LoVo (cell line): ENCODE results near the gene FGFR1OP2.
"Not testable (repeated sequence)": the region's sequence is repeated elsewhere in the genome, so short reads cannot be mapped to it uniquely, and the experiment has no call there.

Source experiments
- DNase-seq: peaks from one replicate; pipeline ENCODE4 v3.0.0-alpha.2; 2016; ENCODE audit warnings: low spot score

Gene FGFR1OP2

DNA sequence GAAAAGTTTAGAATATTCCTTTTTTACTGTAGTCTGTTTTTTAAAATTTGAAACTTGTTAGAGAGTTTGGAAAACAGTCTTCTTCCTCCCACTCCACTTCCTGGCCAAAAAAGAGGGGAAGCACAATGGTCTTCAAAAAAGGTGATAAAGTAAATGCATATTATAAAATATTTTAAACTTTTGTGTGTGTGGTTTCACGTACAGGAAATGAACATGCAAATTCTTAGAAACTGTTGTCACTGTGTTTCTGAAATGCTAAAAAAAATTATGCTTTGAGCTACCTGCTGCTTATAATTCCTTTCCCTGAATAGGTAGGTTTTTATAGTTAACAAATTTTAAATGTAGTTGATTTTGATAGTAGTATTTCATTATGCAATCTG lies 2.9 kb downstream of the FGFR1OP2 start:
- DNase-seq, result no peak

DNA sequence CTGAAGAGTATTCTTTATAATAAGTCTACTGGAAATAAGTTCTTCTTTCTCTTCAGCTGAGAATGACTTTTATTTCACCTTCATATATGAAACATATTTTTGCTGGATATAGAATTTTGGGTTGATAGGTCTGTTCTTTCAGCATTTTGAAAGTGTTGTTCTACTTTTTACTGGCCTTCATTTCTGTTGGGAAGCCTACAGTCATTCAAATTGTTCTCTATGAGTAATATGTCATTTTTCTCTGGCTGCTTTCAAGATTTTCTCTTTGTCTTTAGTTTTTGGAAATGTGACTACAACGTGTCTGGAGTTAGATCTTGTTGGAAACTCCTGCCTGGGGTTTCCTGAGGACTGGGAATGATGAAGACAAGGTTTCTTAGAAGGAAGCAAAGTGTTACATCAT lies 10.0 kb downstream of the FGFR1OP2 start:
- no peak for DNase-seq

DNA sequence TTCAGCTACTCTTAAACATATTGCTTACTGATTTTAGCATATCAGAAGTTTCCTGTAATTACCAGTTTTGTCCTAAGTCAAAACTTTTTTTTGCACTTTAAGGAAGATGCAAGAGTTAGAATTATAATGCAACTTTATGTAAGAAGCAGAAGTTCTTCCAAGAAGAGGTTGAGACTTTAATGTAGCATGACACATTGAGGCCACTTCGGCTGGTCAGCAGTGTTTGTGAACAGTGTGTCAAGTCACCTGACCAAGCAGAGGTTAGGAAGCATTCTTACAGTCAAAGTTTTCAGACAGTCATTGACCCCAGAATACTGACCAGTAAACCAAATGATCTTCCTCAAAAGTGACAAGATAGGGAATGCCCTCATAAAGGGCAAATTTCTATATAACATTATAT lies 15.2 kb downstream of the FGFR1OP2 start:
- DNase-seq, result no peak

DNA sequence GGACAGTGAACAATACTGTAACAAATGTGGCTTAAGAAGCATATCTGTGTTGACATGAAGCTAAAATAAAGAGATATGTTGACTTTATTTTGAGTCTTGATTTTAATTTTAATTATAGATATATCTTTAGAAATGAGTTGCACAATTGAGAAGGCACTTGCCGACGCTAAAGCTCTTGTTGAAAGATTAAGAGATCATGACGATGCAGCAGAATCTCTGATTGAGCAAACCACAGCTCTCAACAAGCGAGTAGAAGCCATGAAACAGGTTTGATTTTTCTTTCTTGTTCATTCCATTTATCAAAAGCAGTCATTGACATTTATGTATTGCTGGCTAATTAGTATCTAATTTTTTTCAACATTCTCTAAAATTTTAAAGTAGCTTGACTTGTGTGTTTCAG lies 15.8 kb downstream of the FGFR1OP2 start:
- no peak for DNase-seq

DNA sequence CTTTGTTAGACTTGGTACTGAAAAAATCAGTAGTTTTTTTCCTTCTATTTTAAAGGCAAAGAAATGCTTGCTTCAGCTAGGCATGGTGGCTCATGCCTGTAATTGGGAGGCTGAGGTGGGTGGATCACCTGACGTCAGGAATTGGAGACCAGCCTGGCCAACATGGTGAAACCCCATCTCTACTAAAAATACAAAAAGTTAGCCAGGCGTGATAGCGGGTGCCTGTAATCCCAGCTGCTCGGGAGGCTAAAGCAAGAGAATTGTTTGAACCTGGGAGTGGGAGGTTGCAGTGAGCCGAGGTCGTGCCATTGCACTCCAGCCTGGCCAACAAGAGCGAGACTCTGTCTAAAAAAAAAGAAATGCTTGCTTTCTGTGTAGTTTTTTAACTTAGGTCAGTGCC lies 23.1 kb downstream of the FGFR1OP2 start:
- DNase-seq, result not testable (repeated sequence)

DNA sequence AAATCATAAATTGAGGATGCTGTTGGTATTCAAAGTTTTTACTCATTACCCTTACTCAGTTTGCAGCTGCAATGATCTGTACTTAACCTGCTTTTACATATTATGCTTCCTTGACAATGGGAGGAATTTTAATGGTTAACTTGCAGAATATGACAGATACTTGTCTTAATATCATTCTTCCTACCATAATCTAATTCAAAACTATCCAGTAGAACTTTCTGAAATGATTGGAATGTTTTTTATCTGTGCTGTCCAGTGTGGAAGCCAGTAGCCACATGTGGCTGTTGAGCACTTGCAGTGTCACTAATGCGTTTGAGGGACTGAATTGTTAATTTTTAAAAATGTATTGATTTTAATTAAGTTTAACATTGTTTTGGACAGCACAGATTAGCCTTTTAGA lies 23.5 kb downstream of the FGFR1OP2 start:
- no peak for DNase-seq

DNA sequence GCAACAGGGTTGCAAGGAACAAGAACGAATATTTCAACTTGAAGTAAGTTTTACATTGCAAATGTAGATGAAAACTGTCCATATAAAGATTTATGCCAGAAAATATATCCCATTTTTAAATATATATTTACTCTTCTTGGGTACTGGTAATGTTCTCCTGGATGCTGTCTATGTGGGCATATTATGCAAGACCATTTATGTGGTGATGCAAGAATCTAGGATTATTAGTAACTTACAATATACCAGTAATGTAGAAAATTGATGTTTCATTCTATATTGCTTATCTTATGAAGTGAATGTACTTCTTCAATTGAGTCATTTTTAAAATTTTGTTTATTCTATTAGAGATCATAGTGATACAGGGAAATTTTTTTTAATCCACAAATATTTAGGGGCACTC lies 25.1 kb downstream of the FGFR1OP2 start:
- no peak for DNase-seq

DNA sequence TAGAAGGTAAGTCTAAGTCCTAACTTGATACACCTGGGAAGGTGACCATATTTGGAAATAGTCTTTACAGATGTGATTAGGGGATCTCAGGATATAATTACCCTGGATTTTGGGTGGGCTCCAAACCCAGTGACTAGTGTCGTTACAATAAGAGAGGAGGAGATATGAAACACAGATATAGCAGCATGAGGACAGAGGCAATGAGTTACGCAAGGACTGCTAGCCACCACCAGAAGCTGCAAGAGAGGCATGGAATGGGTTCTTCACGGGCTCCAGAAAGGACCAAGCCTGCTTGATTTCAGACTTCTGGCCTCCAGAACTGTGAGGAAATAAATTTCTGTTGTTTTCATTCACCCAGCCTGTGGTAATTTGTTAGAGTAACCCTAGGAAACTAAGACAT lies 28.6 kb downstream of the FGFR1OP2 start:
- DNase-seq, result no peak

DNA sequence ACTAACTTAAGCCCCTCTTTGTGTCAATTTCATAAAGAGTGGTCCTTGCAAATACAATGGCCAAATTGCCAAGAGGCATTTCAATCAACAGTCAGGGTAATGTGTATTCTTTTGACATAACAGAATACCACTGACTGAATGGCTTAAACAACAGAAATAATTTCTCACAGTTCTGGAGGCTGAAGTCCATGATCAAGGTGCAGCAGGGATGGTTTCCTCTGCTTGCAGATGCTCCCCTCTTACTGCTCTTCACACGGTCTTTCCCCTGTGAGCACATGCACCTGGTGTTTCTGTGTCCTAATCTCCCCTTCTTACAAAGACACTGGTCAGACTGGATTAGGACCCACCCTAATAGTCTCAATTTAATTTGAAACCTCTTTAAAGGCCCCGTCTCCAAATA lies 31.9 kb downstream of the FGFR1OP2 start:
- DNase-seq, result no peak

DNA sequence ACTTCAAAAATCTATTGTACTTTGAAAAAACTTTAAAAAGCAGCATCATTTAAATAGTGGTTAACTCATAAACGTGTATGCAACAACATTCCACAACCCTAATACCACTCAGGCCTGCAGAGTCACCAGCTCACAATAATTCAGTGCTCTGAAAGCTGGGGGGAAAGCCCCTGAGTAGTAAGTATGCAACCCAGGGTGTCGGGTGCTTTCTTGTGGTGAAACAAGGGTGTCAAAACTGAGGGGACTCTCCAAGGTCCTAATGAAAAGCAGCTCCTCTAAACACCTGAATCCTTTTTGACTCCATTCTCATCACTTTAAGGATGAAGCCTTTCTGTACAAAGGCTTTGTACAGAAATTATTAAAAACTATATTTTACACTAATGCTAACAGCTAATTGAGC lies 33.7 kb downstream of the FGFR1OP2 start:
- DNase-seq, result no peak

DNA sequence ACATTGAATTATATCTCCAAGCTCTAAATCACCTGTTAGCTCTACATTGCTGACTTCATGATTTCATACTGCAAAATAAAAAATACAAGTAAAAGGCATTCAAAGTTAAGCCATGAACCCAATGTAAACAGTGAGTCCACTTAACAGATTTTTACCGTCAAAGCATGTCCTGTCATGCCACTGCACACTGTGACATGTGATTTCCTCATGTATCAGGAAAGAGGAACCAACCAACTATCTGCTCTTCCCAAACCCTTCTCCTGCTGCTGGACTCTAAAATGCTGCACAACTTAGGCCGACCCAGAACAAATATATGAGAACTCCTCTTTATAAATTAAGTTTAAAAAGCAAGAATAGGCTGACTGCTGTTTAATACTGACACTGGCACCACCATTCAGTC lies 38.4 kb downstream of the FGFR1OP2 start:
- no peak for DNase-seq

DNA sequence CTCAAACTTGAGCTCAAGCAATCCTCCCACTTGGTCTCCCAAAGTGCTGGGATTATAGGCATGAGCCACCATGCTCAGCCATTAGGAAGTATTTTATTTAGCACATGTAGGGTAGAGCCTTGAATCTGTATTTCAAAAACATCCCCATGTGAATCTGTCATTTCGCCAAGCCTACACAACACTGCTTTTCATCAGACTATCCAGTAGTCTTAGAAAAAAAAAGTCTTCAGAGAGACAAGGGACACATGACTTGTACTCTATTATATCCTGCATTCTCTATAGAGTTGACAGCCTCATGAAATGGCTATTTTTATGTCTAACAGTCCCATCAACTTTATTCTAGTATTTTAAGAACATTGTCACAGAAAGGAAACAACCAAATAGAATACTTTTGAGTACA lies 40.5 kb downstream of the FGFR1OP2 start:
- DNase-seq, result no peak

DNA sequence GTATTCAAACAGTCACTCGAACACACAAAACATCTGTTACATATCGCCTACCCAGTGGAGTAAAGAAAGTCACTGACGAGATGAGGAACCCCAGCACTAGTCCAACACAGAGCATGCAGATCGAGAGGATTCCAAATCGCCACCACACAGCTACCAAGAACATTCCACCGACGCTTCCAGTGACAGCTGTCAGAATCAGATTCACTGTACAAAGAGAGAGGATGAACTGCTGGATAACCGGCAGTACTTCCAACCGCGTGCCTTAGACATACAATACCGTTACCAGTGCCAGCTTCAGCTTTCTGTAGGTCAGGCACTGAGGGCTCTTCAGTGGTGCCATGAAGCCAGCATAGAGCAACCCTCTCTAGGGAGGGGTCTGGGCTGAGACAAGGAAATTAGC lies 41.5 kb downstream of the FGFR1OP2 start:
- no peak for DNase-seq

DNA sequence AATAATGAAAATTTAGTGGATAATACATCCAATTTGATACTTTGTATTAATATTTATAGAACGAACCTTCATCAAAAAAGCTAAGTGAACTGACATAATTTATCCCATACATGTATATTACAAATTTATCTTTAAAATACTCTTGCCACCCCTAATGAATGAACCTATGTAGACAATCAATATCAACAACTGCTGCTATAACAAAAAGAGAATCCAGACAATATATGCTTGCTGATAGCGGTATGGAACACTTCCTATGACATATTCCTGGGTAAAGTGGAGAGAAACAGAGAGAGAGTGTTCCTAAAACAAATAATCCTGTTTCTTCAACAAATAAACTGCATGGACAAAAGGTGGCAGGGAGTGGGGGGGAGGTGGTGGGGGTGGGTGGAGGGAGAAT lies 44.6 kb downstream of the FGFR1OP2 start:
- no peak for DNase-seq

DNA sequence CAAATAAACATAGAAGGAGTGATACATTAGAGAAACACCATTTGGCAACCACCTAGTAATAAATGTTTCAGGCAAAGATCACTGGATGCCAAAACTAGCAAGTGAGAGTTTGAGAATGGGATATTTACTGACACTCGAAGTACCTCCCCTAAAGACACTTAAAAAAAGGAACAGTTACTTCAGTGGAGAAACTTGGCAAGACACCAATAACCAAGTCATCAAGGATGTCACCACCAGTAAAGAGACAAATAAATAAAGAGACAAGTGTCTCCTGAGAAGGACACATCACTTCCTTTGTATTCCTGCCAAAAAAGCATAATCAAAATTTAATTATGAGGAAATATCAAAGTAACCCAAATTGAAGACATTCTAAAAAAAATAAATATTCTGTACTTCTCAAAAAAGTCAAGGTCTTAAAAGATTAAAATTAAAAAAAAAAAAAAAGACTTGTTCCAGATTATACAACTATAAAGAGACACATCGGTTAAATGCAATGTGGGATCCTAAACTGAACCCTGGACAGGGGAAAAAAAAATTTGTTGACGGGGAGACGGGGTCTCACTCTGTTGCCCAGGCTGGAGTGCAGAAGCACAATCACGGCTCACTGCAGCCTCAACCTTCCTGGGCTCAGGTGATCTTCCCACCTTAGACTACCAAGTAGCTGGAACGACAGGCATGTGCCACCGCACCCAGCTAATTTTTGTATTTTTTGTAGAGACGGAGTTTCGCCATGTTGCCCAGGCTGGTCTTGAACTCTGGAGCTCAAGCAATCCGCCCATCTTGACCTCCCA lies 49.6 kb downstream of the FGFR1OP2 start:
- no peak for DNase-seq

DNA sequence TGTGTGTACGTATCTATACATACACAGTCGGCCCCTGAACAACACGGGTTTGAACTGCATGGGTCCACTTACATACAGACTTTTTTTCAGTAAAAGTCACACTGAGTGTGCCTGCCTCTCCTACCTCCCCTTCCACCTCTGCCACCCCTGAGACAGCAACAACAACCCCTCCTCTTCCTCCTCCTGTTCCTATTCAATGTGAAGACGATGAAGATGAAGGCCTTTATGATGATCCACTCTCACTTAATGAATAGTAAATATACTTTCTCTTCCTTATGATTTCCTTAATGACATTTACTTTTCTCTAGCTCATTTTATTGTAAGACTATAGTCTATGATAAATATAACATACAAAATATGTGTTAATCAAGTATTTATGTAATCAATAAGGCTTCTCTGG lies 50.4 kb downstream of the FGFR1OP2 start:
- DNase-seq, result no peak

DNA sequence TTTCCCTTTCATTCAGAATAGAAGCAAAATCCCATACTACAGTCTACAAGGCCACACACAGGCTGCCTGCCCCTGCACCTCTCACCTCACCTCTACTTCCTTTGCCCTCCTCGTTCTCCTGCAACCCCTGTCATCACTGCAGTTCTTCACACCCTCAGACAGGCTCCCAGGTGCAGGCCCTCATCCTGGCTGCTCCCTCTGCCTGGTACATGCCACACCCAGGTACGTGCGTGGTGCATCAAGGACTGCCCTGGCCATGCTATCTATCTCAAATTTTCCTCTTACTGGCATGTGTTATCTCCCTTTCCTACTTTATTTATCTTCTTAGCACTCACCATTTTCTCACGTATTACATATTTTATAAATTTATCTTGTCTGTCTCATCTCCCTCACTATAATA lies 51.6 kb downstream of the FGFR1OP2 start:
- no peak for DNase-seq

DNA sequence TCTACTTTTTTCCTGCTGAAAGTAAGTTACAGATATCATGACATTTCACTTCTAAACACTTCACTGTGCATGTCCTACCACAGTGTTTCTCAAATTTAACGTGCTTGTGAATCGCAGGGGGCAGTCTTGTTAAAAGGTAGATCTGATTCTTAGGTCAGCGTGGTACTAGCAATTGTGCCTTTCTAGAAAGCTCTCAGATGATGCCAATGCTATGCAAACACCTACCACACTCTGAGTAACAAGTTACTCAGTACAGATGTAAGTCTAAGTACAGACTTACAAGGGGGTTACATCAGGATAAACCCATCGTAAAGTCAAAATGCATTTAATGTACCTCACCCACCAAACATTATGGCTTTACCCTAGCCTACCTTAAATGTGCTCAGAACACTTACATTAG lies 53.6 kb downstream of the FGFR1OP2 start:
- DNase-seq, result no peak

DNA sequence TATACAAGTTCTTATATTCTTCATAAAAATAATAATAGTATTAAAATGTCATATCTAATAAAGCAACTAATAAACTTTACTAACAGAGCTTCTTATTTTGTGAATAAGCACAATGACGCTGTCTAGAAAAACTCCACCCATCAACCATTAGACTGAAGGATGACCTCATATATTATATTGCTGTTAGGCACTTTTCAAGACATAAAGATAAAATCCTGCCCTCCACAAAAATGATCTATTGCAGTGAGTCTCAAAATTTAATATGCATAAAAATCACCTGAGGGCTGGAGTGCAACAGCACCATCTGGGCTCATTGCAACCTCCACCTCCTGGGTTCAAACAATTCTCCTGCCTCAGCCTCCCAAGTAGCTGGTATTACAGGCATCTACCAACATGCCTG lies 55.8 kb downstream of the FGFR1OP2 start:
- no peak for DNase-seq

DNA sequence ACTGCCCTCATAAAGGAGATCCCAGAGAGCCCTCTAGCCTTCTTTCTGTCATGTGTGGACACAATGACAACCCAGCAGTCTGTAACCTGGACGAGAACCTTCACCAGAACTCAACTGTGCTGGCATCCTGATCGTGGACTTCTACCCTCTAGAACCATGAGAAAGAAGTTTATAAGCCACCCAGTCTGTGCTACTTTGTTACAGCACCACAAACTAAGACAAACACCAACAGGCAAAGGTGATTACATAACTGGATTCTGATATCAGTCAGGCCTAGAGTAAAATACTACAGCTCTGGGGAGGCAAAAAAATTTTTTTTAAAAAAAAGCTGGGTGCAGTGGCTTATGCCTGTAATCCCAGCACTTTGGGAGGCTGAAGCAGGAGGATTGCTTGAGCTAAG lies 57.4 kb downstream of the FGFR1OP2 start:
- DNase-seq, result no peak

DNA sequence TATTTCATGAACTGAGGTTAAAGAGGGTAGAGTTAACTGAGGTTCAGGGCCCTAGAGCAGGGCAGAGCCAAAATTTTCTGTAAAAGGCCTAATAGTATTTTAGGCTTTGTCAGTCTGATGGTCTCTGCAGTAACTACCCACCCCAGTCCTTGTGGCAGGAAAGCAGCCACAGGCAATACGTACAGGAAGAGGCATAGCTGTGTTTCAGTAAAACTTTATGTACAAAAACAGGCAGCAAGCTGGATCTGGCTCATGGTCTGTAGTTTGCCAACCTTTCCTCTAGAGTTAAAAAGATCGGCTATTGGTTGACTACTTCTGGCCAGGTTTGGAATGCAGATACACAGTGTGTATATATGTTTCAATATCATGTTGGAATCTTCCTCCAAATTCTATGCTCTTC lies 58.7 kb downstream of the FGFR1OP2 start:
- no peak for DNase-seq

DNA sequence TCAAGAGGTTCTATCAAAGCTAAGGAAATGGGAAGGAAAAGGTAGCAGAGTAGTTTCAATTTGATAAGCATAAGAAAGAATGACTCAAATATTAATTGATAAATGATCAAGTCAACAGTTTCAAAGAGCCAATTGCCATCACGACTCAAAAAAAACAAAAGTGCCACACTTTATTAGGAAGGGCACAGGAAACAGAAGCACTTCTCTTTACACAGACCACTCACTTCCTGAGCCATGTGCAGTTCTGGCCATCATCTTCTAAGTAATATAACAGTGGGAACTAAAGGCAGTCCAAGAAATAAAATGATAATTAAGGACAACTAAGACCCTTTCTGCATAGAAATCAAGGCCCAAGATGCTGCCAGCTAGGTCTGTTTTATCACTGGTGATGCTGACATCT lies 62.7 kb downstream of the FGFR1OP2 start:
- no peak for DNase-seq

DNA sequence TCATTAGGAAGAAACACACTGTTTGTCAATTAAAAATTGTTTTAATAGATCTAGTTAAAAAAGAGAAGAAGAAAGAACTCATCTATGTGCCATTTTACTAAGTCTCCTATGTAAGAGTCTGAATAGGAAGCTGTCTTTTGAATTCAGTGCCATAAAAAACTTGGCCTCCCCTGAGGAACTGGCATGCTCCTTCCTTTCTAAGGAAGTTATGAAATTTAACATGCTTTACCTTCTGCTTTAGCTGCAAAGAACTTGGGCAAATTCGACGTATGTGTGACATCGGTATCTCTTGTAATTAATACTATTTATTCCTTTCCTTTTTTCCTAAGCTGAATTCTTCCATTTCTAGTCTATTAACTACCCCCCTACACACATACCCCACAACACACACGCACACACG lies 63.4 kb downstream of the FGFR1OP2 start:
- no peak for DNase-seq

DNA sequence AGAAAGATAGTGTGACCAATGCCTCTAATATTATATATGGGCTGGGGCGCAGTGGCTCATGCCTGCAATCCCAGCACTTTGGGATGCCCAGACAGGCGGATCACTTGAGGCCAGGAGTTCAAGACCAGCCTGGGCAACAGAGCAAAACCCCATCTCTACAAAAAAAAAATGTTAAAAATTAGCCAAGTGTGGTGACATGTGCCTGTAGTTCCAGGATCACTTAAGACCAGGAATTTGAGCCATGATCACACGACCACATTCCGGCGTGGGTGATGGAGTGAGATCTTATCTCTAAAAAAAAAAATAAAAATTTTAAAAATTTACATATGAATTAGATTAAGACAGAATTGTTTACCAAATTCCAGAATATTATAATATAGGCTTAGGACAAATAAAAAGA lies 63.9 kb downstream of the FGFR1OP2 start:
- DNase-seq, result no peak
